Sigmoid colon (tissue), 7 donors: ENCODE results near the gene GP1BA. TPM values are rescaled to one million over a fixed set of nuclear protein-coding genes. Genes with fewer than 3 reads are reported as not detected.

ENCODE experiments used
- DNase-seq: peaks from one replicate; pipeline ENCODE4 v3.0.0-alpha.2; 2019
- H3K27ac ChIP-seq, 4 donors: fragments of 200-600 bp; sonication (generic); one replicate each; pipeline ENCODE4 v1.5.1; 2016 to 2019; ENCODE audit warnings: mild to moderate bottlenecking in 1 of 4
- H3K27me3 ChIP-seq, 3 donors: fragments of 200-600 bp; sonication (generic); one replicate each; pipeline ENCODE4 v1.5.1; 2019; ENCODE audit warnings: mild to moderate bottlenecking in 1 of 3
- H3K36me3 ChIP-seq, 4 donors: fragments of 200-600 bp; sonication (generic); one replicate each; pipeline ENCODE4 v1.5.1; 2016 to 2019
- H3K4me1 ChIP-seq, 4 donors: fragments of 200-600 bp; sonication (generic); one replicate each; pipeline ENCODE4 v1.5.1; 2017 to 2019
- H3K4me3 ChIP-seq, 4 donors: fragments of 200-600 bp; sonication (generic); one replicate each; pipeline ENCODE4 v1.5.1; 2017 to 2019; ENCODE audit warnings: mild to moderate bottlenecking in 2 of 4, moderate library complexity in 1 of 4
- H3K9me3 ChIP-seq, 4 donors: fragments of 200-600 bp in 3 of 4; sonication (generic) in 3 of 4; one replicate each; pipeline versions ENCODE4 v1.5.1 to v1.6.1; 2013 to 2019
- EP300 ChIP-seq, 4 donors: sonication (generic); formaldehyde crosslinking; IDR thresholded peaks; one replicate each; pipeline ENCODE4 v1.6.1; 2017; ENCODE audit warnings: antibody characterized with exemption in 4 of 4
- POLR2A ChIP-seq, 2 donors: fragments of 450-650 bp; IDR thresholded peaks; one replicate each; pipeline ENCODE4 v1.6.1; 2016; ENCODE audit warnings: antibody characterized with exemption in 2 of 2, mild to moderate bottlenecking in 2 of 2, moderate library complexity in 2 of 2
- POLR2AphosphoS5 ChIP-seq, 4 donors: sonication (generic); formaldehyde crosslinking; IDR thresholded peaks; one replicate each; pipeline ENCODE4 v1.6.1; 2017; ENCODE audit warnings: antibody characterized with exemption in 4 of 4
- WGBS, 2 donors: extraction: QIAGEN DNeasy Blood & Tissue Kit; methylation state at CpG; one replicate each; pipeline ENCODE4 v1.1.7; 2013; 5-methylcytosine and 5-hydroxymethylcytosine counted together
- intact Hi-C: fragments of 100-400 bp; cut with DNase I; formaldehyde crosslinking; loops from one replicate; pipeline ENCODE4 v1.15.1; 2023
- polyA plus RNA-seq, 3 donors: library from polyadenylated mRNA; stranded (reverse); fragments of 200-250 nt; gene quantifications; one replicate each; pipeline ENCODE4 v1.2.3, GENCODE V29; 2013
- total RNA-seq, 4 donors: library from RNA; depleted of rRNA; stranded (reverse); fragments of >200 nt; gene quantifications; one replicate each; pipeline ENCODE4 v1.1.0, GENCODE V29; 2016
- TF ChIP-seq, protein P1 (sequence below), 4 experiments: fragments of 450-650 bp in 3 of 4; fragments of 200-600 bp in 1 of 4; IDR thresholded peaks; one replicate each; pipeline ENCODE4 v1.5.1; 2016 to 2019; ENCODE audit warnings: antibody characterized with exemption in 4 of 4, mild to moderate bottlenecking in 3 of 4, moderate library complexity in 2 of 4
- donor health status: healthy with polysubstance abuse.
- donor health status: Bipolar disorder and iron deficiency.
- donor health status: healthy.

Gene GP1BA
- total and polyA plus RNA-seq, 7 donors, result 1.1 TPM; not detected in 6

DNA sequence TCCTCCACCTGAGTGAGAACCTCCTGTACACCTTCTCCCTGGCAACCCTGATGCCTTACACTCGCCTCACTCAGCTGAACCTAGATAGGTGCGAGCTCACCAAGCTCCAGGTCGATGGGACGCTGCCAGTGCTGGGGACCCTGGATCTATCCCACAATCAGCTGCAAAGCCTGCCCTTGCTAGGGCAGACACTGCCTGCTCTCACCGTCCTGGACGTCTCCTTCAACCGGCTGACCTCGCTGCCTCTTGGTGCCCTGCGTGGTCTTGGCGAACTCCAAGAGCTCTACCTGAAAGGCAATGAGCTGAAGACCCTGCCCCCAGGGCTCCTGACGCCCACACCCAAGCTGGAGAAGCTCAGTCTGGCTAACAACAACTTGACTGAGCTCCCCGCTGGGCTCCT lies 679 bp downstream of the GP1BA start:
- H3K9me3 ChIP-seq, result no peaks in the 10 kb centered on the region
- DNase-seq, result no peak
- peaks cover 0 to 14% (median 9%) of the 10 kb centered on the region in 4 donors for H3K4me1 ChIP-seq
- H3K4me3 ChIP-seq, result no peak overlapping the region
- intact Hi-C loops, result no loop called here
- no peaks in the 10 kb centered on the region for H3K27me3 ChIP-seq
- TF ChIP-seq, protein P1, sequence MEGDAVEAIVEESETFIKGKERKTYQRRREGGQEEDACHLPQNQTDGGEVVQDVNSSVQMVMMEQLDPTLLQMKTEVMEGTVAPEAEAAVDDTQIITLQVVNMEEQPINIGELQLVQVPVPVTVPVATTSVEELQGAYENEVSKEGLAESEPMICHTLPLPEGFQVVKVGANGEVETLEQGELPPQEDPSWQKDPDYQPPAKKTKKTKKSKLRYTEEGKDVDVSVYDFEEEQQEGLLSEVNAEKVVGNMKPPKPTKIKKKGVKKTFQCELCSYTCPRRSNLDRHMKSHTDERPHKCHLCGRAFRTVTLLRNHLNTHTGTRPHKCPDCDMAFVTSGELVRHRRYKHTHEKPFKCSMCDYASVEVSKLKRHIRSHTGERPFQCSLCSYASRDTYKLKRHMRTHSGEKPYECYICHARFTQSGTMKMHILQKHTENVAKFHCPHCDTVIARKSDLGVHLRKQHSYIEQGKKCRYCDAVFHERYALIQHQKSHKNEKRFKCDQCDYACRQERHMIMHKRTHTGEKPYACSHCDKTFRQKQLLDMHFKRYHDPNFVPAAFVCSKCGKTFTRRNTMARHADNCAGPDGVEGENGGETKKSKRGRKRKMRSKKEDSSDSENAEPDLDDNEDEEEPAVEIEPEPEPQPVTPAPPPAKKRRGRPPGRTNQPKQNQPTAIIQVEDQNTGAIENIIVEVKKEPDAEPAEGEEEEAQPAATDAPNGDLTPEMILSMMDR (IDR thresholded peaks at IDR 0.05), result no peak
- 91 to 95% methylated on average over 12 of the region's 12 CpGs for WGBS, 2 donors
- H3K27ac ChIP-seq, result no peak overlapping the region
- H3K36me3 ChIP-seq, result peaks cover 6 to 20% (median 12%) of the 10 kb centered on the region in 4 donors

DNA sequence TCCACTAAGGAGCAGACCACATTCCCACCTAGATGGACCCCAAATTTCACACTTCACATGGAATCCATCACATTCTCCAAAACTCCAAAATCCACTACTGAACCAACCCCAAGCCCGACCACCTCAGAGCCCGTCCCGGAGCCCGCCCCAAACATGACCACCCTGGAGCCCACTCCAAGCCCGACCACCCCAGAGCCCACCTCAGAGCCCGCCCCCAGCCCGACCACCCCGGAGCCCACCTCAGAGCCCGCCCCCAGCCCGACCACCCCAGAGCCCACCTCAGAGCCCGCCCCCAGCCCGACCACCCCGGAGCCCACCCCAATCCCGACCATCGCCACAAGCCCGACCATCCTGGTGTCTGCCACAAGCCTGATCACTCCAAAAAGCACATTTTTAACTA lies 1.6 kb downstream of the GP1BA start:
- Histone ChIP-seq H3K36me3 (peaks cover 13 to 27% (median 16%) of the 10 kb centered on the region in 4 donors), H3K27ac (no peak overlapping the region), H3K4me1 (peaks cover 0 to 23% (median 17%) of the 10 kb centered on the region in 4 donors), H3K9me3 (no peaks in the 10 kb centered on the region), H3K4me3 (no peak overlapping the region), H3K27me3 (no peaks in the 10 kb centered on the region)
- intact Hi-C loops, result no loop called here
- WGBS, 2 donors, result 74 to 80% methylated on average over 16 of the region's 16 CpGs
- no peak for TF ChIP-seq EP300 (IDR thresholded peaks at IDR 0.05)
- no peak for TF ChIP-seq POLR2AphosphoS5 (IDR thresholded peaks at IDR 0.05)
- TF ChIP-seq, protein P1 (IDR thresholded peaks at IDR 0.05), result no peak
- TF ChIP-seq POLR2A (IDR thresholded peaks at IDR 0.05), result no peak
- DNase-seq, result no peak

DNA sequence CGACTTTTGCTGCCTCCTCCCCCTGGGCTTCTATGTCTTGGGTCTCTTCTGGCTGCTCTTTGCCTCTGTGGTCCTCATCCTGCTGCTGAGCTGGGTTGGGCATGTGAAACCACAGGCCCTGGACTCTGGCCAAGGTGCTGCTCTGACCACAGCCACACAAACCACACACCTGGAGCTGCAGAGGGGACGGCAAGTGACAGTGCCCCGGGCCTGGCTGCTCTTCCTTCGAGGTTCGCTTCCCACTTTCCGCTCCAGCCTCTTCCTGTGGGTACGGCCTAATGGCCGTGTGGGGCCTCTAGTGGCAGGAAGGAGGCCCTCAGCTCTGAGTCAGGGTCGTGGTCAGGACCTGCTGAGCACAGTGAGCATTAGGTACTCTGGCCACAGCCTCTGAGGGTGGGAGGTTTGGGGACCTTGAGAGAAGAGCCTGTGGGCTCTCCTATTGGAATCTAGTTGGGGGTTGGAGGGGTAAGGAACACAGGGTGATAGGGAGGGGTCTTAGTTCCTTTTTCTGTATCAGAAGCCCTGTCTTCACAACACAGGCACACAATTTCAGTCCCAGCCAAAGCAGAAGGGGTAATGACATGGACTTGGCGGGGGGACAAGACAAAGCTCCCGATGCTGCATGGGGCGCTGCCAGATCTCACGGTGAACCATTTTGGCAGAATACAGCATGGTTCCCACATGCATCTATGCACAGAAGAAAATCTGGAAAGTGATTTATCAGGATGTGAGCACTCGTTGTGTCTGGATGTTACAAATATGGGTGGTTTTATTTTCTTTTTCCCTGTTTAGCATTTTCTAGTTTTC lies 2.3 kb downstream of the GP1BA start:
- Histone ChIP-seq H3K36me3 (peaks cover 13 to 27% (median 16%) of the 10 kb centered on the region in 4 donors), H3K27ac (peak overlapping the region in 3 of 4 donors; percentile 5 to 42 (median 42)), H3K4me3 (no peak overlapping the region), H3K4me1 (peaks cover 0 to 30% (median 24%) of the 10 kb centered on the region in 4 donors), H3K27me3 (no peaks in the 10 kb centered on the region), H3K9me3 (no peaks in the 10 kb centered on the region)
- TF ChIP-seq EP300 (IDR thresholded peaks at IDR 0.05) (no peak), POLR2AphosphoS5 (IDR thresholded peaks at IDR 0.05) (no peak)
- TF ChIP-seq, protein P1 (IDR thresholded peaks at IDR 0.05), result peak in 1 of 4 experiments; percentile 6
- DNase-seq, result no peak
- 28 to 38% methylated on average over 14 of the region's 14 CpGs for WGBS, 2 donors
- intact Hi-C loops, result no loop called here

DNA sequence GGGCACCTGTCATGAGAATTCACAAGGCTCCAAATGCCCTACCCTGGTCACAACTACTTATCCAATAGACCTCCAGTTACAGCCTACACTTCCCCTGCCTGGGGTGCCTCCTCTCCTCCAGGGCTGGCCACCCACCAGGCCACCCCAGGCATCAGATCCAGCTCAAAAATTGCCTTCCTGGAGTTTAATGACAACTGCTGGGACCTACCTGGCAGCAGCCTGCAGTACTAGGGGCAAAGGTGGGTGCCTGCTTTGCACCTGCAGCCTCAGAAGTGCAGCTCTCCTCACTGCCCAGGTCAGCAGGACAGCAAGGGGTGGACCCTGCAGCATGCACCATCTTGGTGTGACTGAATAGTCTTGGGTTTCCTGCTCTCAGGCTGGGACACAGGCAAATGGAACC lies 3.6 kb downstream of the GP1BA start:
- intact Hi-C loops, result no loop called here
- DNase-seq, result no peak
- TF ChIP-seq, protein P1 (IDR thresholded peaks at IDR 0.05), result no peak
- TF ChIP-seq POLR2A (IDR thresholded peaks at IDR 0.05) (no peak), EP300 (IDR thresholded peaks at IDR 0.05) (no peak), POLR2AphosphoS5 (IDR thresholded peaks at IDR 0.05) (no peak)
- Histone ChIP-seq H3K27ac (no peak overlapping the region), H3K4me1 (peaks cover 0 to 31% (median 25%) of the 10 kb centered on the region in 4 donors), H3K36me3 (peaks cover 13 to 27% (median 16%) of the 10 kb centered on the region in 4 donors), H3K4me3 (no peak overlapping the region), H3K27me3 (no peaks in the 10 kb centered on the region), H3K9me3 (no peaks in the 10 kb centered on the region)
